DND-41 (cell line): Measurements from ENCODE around the gene PHOX2A.

Experiments
- ATAC-seq: fragments of 200-7000 bp; cut with Tn5 transposase; 3 replicates; pipeline ENCODE4 v1.9.1; 2021; ENCODE audit warnings: low read depth; ENCODE audit not compliant: insufficient read depth
- DNase-seq: peaks from one replicate; pipeline ENCODE4 v3.0.0-alpha.2; 2020
- H2AFZ ChIP-seq: 2 replicates; pipeline ENCODE4 v1.6.0; 2012; ENCODE audit warnings: low read depth, low read length
- H3K27ac ChIP-seq: 2 replicates; pipeline ENCODE4 v1.5.1; 2012; ENCODE audit warnings: low read length, inconsistent platforms
- H3K27me3 ChIP-seq: fragments of 200-600 bp; sonication (generic); 2 replicates; pipeline ENCODE4 v1.6.0; 2012; ENCODE audit warnings: low read length, mild to moderate bottlenecking, inconsistent platforms; ENCODE audit not compliant: insufficient read depth, poor library complexity
- H3K36me3 ChIP-seq: 2 replicates; pipeline ENCODE4 v1.5.1; 2012; ENCODE audit warnings: low read length, inconsistent platforms; ENCODE audit not compliant: insufficient read depth
- H3K4me1 ChIP-seq: 2 replicates; pipeline ENCODE4 v1.5.1; 2012; ENCODE audit warnings: mild to moderate bottlenecking, low read length; ENCODE audit not compliant: insufficient read depth
- H3K4me2 ChIP-seq: 2 replicates; pipeline ENCODE4 v1.6.0; 2012; ENCODE audit warnings: mild to moderate bottlenecking, moderate library complexity, low read length, inconsistent platforms; ENCODE audit not compliant: insufficient read depth
- H3K4me3 ChIP-seq, 2 experiments: fragments of 200-600 bp in 1 of 2; shearing (Covaris generic) in 1 of 2; 2 replicates each; pipeline ENCODE4 v1.5.1; 2012 to 2016; ENCODE audit warnings: inconsistent platforms in 2 of 2, low read length in 2 of 2, mild to moderate bottlenecking in 2 of 2, low read depth in 1 of 2, moderate library complexity in 1 of 2
- H3K79me2 ChIP-seq: 2 replicates; pipeline ENCODE4 v1.6.0; 2012; ENCODE audit warnings: low read length, inconsistent platforms; ENCODE audit not compliant: insufficient read depth
- H3K9ac ChIP-seq: 2 replicates; pipeline ENCODE4 v1.6.0; 2012; ENCODE audit warnings: low read depth, mild to moderate bottlenecking, inconsistent platforms, low read length, moderate library complexity
- H3K9me3 ChIP-seq: 2 replicates; pipeline ENCODE4 v1.5.1; 2012; ENCODE audit warnings: low read length, moderate library complexity, mild to moderate bottlenecking, inconsistent platforms; ENCODE audit not compliant: insufficient read depth, severe bottlenecking
- H4K20me1 ChIP-seq: 2 replicates; pipeline ENCODE4 v1.6.0; 2012; ENCODE audit warnings: low read length; ENCODE audit not compliant: insufficient read depth
- CTCF ChIP-seq: IDR thresholded peaks from 2 replicates; pipeline ENCODE4 v1.5.1; 2012; ENCODE audit warnings: borderline replicate concordance, low read length, moderate library complexity, mild to moderate bottlenecking; ENCODE audit not compliant: poor library complexity, severe bottlenecking; ENCODE audit errors: extremely low read depth
- EZH2 ChIP-seq: IDR thresholded peaks from 3 replicates; pipeline ENCODE4 v1.6.1; 2012; ENCODE audit warnings: borderline replicate concordance, low read depth, mild to moderate bottlenecking, moderate library complexity, low read length, inconsistent platforms; ENCODE audit not compliant: severe bottlenecking

PHOX2A gene

GRCh38 chr11:72253392-72253791 is 9.4 kb upstream of the PHOX2A start:
- Histone ChIP-seq H3K4me3 (no peak overlapping the region), H3K79me2 (no peaks in the 10 kb centered on the region), H3K36me3 (no peaks in the 10 kb centered on the region), H3K9me3 (no peaks in the 10 kb centered on the region), H2AFZ (no peak overlapping the region), H3K9ac (no peak overlapping the region), H3K27ac (no peak overlapping the region), H3K27me3 (peaks cover 3% of the 10 kb centered on the region), H3K4me2 (no peak overlapping the region), H4K20me1 (no peaks in the 10 kb centered on the region; the same call in 1 of the 2 replicates), H3K4me1 (no peaks in the 10 kb centered on the region)
- TF ChIP-seq EZH2 (no peak), CTCF (no peak)
- DNase-seq (no peak), ATAC-seq (no peak)

- Histone ChIP-seq H3K9me3 (no peaks in the 10 kb centered on the region), H3K9ac (no peak overlapping the region), H4K20me1 (no peaks in the 10 kb centered on the region; the same call in 1 of the 2 replicates), H3K27ac (no peak overlapping the region), H3K27me3 (peaks cover 3% of the 10 kb centered on the region), H3K4me2 (no peak overlapping the region), H2AFZ (no peak overlapping the region), H3K4me1 (no peaks in the 10 kb centered on the region), H3K4me3 (no peak overlapping the region), H3K79me2 (no peaks in the 10 kb centered on the region), H3K36me3 (no peaks in the 10 kb centered on the region)
- no peak for TF ChIP-seq CTCF
- no peak for TF ChIP-seq EZH2
- ATAC-seq (no peak), DNase-seq (no peak)
These were observed 7.6 kb upstream of the PHOX2A start for GRCh38 chr11:72251614-72252013.

- no peaks in the 10 kb centered on the region for H3K9me3 ChIP-seq
- no peak overlapping the region for H2AFZ ChIP-seq
- no peak for ATAC-seq
These were observed 6.9 kb upstream of the PHOX2A start for GRCh38 chr11:72250661-72251464.

More at GRCh38 chr11:72250661-72251464, 6.9 kb upstream of the PHOX2A start:
- TF ChIP-seq EZH2 (no peak), CTCF (no peak)
- Histone ChIP-seq H3K4me1 (no peaks in the 10 kb centered on the region), H3K4me3 (no peak overlapping the region), H3K4me2 (no peak overlapping the region), H3K36me3 (no peaks in the 10 kb centered on the region), H3K27me3 (peaks cover 9% of the 10 kb centered on the region), H3K27ac (no peak overlapping the region), H3K9ac (no peak overlapping the region), H3K79me2 (no peaks in the 10 kb centered on the region), H4K20me1 (no peaks in the 10 kb centered on the region; the same call in 1 of the 2 replicates)
- no peak for DNase-seq
